NCI-H1417 (cell line): ENCODE data around the gene FLNA.

Experiments used
- DNase-seq, 3 experiments: peaks; one replicate each; lab custom pipeline; 2025; lab: John Stamatoyannopoulos, UW

Gene FLNA

GRCh38 chrX:154378059-154378798 lies 3.8 kb upstream of the FLNA start:
- DNase-seq: peak in 2 of 3 experiments; percentile 80 to 87

- no peak for DNase-seq
Measured at GRCh38 chrX:154376774-154377173, 2.3 kb upstream of the FLNA start.

- no peak for DNase-seq
Measured at GRCh38 chrX:154375156-154375504, 696 bp upstream of the FLNA start.

- DNase-seq: peak; percentile 78 to 88 (median 85)
Measured at GRCh38 chrX:154373340-154374306, 811 bp downstream of the FLNA start.

GRCh38 chrX:154372612-154373022 lies 1.8 kb downstream of the FLNA start:
- no peak for DNase-seq

- DNase-seq: peak in 2 of 3 experiments; percentile 68
Measured at GRCh38 chrX:154371789-154372300, 2.6 kb downstream of the FLNA start.

- peak; percentile 89 to 95 (median 93) for DNase-seq
Measured at GRCh38 chrX:154371017-154371788, 3.2 kb downstream of the FLNA start.

GRCh38 chrX:154370300-154371016 lies 4.0 kb downstream of the FLNA start:
- peak in 2 of 3 experiments; percentile 26 to 35 for DNase-seq

- DNase-seq: peak; percentile 11 to 49 (median 35)
Measured at GRCh38 chrX:154369449-154370299, 4.8 kb downstream of the FLNA start.

GRCh38 chrX:154368630-154369448 lies 5.6 kb downstream of the FLNA start:
- DNase-seq: peak; percentile 31 to 57 (median 35)

GRCh38 chrX:154367474-154368308 lies 6.7 kb downstream of the FLNA start:
- no peak for DNase-seq

GRCh38 chrX:154366666-154367055 lies 7.8 kb downstream of the FLNA start:
- DNase-seq: no peak

GRCh38 chrX:154365997-154366665 lies 8.3 kb downstream of the FLNA start:
- no peak for DNase-seq

- no peak for DNase-seq
Measured at GRCh38 chrX:154365052-154365600, 9.3 kb downstream of the FLNA start.

GRCh38 chrX:154363706-154364439 lies 10.6 kb downstream of the FLNA start:
- DNase-seq: no peak

- no peak for DNase-seq
Measured at GRCh38 chrX:154362085-154362742, 12.2 kb downstream of the FLNA start.
